ENCODE results near the gene LHPP. TPM values are rescaled to one million over a fixed set of nuclear protein-coding genes. Genes with fewer than 3 reads are reported as not detected.

LHPP gene
- total RNA-seq, 1 donor from 2014 or later, result 4.2 TPM

DNA sequence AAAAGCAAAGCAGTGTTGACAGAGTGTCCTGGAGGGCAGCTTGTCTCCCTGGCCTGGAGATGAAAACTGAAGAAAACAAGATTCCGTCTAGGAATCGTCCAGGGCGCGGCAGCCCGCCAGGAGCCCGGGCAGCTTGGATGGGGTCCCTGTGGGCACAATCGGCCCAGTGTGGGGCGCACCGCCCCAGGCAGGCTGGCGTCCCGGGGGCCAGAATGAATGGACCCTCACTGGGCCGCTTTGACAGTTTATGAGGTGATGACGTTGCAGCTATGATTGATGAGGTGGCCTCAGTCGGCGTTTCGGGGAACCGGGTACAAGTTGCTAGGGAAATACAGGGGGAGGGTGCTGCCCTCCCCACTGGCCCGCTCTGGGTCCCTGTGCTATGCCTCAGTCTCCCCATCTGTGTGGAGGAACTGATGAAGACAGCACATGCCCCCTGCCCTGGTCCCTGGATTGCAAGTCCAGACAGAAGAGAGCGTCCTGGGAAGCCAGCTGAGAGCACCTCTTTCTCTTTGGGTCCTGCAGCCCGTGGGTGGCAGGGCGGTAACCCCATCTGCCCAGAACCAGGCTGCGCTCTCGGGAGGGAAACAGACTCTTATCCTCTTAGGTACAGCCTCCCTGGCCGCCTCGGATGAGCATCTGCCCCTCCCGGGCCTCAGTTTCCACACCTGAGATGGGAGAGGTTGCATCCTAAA lies 131.3 kb downstream of the LHPP start:
- peaks cover 27% of the 10 kb centered on the region for H3K4me1 Mint-ChIP-seq (ENCODE audit: unreplicated experiment)
- peaks cover 6% of the 10 kb centered on the region for H3K9me3 Mint-ChIP-seq (ENCODE audit: unreplicated experiment)
- no peak overlapping the region for H3K27ac Mint-ChIP-seq (ENCODE audit: unreplicated experiment)
- TF ChIP-seq, protein P1, sequence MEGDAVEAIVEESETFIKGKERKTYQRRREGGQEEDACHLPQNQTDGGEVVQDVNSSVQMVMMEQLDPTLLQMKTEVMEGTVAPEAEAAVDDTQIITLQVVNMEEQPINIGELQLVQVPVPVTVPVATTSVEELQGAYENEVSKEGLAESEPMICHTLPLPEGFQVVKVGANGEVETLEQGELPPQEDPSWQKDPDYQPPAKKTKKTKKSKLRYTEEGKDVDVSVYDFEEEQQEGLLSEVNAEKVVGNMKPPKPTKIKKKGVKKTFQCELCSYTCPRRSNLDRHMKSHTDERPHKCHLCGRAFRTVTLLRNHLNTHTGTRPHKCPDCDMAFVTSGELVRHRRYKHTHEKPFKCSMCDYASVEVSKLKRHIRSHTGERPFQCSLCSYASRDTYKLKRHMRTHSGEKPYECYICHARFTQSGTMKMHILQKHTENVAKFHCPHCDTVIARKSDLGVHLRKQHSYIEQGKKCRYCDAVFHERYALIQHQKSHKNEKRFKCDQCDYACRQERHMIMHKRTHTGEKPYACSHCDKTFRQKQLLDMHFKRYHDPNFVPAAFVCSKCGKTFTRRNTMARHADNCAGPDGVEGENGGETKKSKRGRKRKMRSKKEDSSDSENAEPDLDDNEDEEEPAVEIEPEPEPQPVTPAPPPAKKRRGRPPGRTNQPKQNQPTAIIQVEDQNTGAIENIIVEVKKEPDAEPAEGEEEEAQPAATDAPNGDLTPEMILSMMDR (IDR thresholded peaks at IDR 0.05; ENCODE audit: unreplicated experiment), result no peak
- no peaks in the 10 kb centered on the region for H3K36me3 Mint-ChIP-seq (ENCODE audit: low read depth, unreplicated experiment)
- H3K27me3 Mint-ChIP-seq (ENCODE audit: unreplicated experiment), result peaks cover 12% of the 10 kb centered on the region
- no peak for DNase-seq (ENCODE audit: low spot score)
- no peak overlapping the region for H3K4me3 Mint-ChIP-seq (ENCODE audit: unreplicated experiment)

DNA sequence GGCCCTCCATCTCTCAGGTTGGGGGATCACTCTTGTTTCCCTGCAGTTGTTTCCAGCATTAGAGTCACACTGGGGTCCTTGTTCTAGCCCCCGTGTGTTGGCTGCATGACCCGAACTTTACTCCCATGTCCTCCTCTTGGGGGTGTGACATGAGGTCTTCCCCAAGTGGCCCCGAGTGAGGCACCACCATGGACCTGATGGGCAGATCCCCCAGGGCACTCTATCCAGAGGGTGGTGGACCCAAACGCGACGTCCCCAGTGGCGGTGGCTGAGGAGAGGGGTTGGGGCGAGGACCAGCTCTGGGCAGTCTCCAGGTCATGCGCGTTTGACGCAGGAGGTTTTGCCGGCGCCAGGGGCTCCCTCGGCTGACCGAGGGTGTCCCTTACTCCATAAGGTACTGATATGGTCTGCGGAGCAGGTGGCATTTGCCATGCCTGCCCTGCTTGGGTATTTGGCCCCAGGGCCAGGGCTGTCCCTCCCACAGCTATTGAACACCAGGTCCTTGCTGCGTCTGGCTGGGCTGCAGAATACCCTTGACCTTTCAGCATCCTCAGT lies 131.9 kb downstream of the LHPP start:
- H3K9me3 Mint-ChIP-seq (ENCODE audit: unreplicated experiment), result peaks cover 6% of the 10 kb centered on the region

GRCh38 chr10:124594240-124594639 lies 132.6 kb downstream of the LHPP start:
- Mint-ChIP-seq H3K4me1 (ENCODE audit: unreplicated experiment) (peaks cover 26% of the 10 kb centered on the region), H3K27me3 (ENCODE audit: unreplicated experiment) (peaks cover 12% of the 10 kb centered on the region), H3K9me3 (ENCODE audit: unreplicated experiment) (peaks cover 6% of the 10 kb centered on the region), H3K4me3 (ENCODE audit: unreplicated experiment) (no peak overlapping the region), H3K36me3 (ENCODE audit: low read depth, unreplicated experiment) (peaks cover 6% of the 10 kb centered on the region), H3K27ac (ENCODE audit: unreplicated experiment) (no peak overlapping the region)
- DNase-seq (ENCODE audit: low spot score), result no peak
- TF ChIP-seq, protein P1 (IDR thresholded peaks at IDR 0.05; ENCODE audit: unreplicated experiment), result no peak

More for the DNA sequence above, 131.9 kb downstream of the LHPP start:
- Mint-ChIP-seq H3K27me3 (ENCODE audit: unreplicated experiment) (peaks cover 12% of the 10 kb centered on the region), H3K4me3 (ENCODE audit: unreplicated experiment) (no peak overlapping the region), H3K27ac (ENCODE audit: unreplicated experiment) (no peak overlapping the region), H3K36me3 (ENCODE audit: low read depth, unreplicated experiment) (peaks cover 1% of the 10 kb centered on the region), H3K4me1 (ENCODE audit: unreplicated experiment) (peaks cover 27% of the 10 kb centered on the region)
- TF ChIP-seq, protein P1 (IDR thresholded peaks at IDR 0.05; ENCODE audit: unreplicated experiment), result no peak
- no peak for DNase-seq (ENCODE audit: low spot score)

GRCh38 chr10:124595143-124595883 lies 133.7 kb downstream of the LHPP start:
- Mint-ChIP-seq H3K9me3 (ENCODE audit: unreplicated experiment) (peaks cover 6% of the 10 kb centered on the region), H3K4me1 (ENCODE audit: unreplicated experiment) (peaks cover 16% of the 10 kb centered on the region), H3K36me3 (ENCODE audit: low read depth, unreplicated experiment) (peaks cover 6% of the 10 kb centered on the region), H3K27ac (ENCODE audit: unreplicated experiment) (no peak overlapping the region), H3K27me3 (ENCODE audit: unreplicated experiment) (peaks cover 14% of the 10 kb centered on the region), H3K4me3 (ENCODE audit: unreplicated experiment) (no peak overlapping the region)
- DNase-seq (ENCODE audit: low spot score), result no peak
- TF ChIP-seq, protein P1 (IDR thresholded peaks at IDR 0.05; ENCODE audit: unreplicated experiment), result no peak

Data from endothelial cell (in vitro differentiated cells).